Tibial artery (tissue), 4 donors: ENCODE measurements around the gene APMAP.

Experiments used
- DNase-seq, 2 donors: peaks; one replicate each; pipeline ENCODE4 v3.0.0-alpha.2; 2019
- H3K27ac ChIP-seq, 2 donors: fragments of 200-600 bp; sonication (generic) in 1 of 2; 1 replicate in 1 of 2; 2 replicates in 1 of 2; pipeline ENCODE4 v1.5.1; 2018 to 2019; ENCODE audit warnings: mild to moderate bottlenecking in 1 of 2
- H3K27me3 ChIP-seq, 2 donors: fragments of 200-600 bp; sonication (generic) in 1 of 2; one replicate each; pipeline versions ENCODE4 v1.5.1 to v1.6.0; 2016 to 2019
- H3K36me3 ChIP-seq, 3 donors: fragments of 200-600 bp; sonication (generic) in 2 of 3; one replicate each; pipeline ENCODE4 v1.5.1; 2016 to 2019; ENCODE audit warnings: mild to moderate bottlenecking in 2 of 3
- H3K4me1 ChIP-seq, 4 donors: fragments of 200-600 bp; sonication (generic) in 2 of 4; 1 replicate in 3 of 4; 2 replicates in 1 of 4; pipeline ENCODE4 v1.5.1; 2016 to 2019
- H3K4me3 ChIP-seq, 2 donors: fragments of 200-600 bp; sonication (generic) in 1 of 2; 1 replicate in 1 of 2; 2 replicates in 1 of 2; pipeline ENCODE4 v1.5.1; 2018 to 2019; ENCODE audit warnings: mild to moderate bottlenecking in 2 of 2
- H3K9me3 ChIP-seq, 3 donors: fragments of 200-600 bp; sonication (generic) in 1 of 3; one replicate each; pipeline ENCODE4 v1.5.1; 2016 to 2019
- CTCF ChIP-seq, 2 experiments: fragments of 200-600 bp in 1 of 2; fragments of 450-650 bp in 1 of 2; IDR thresholded peaks; one replicate each; pipeline ENCODE4 v1.5.1; 2017 to 2019; ENCODE audit warnings: antibody characterized with exemption in 2 of 2, mild to moderate bottlenecking in 1 of 2, moderate library complexity in 1 of 2
- intact Hi-C: fragments of 100-400 bp; cut with DNase I; formaldehyde crosslinking; loops from one replicate; pipeline ENCODE4 v1.15.0; 2023; ENCODE audit warnings: low total_unique reads

Gene APMAP

GRCh38 chr20:24954151-24954550, 38.4 kb downstream of the APMAP start:
- TF ChIP-seq CTCF (IDR thresholded peaks at IDR 0.05) = no peak
- H3K4me3 ChIP-seq = no peak overlapping the region
- peaks cover 0 to 12% of the 10 kb centered on the region in 2 donors for H3K27me3 ChIP-seq
- no peak for DNase-seq
- no peaks in the 10 kb centered on the region for H3K9me3 ChIP-seq
- peaks cover 0 to 36% (median 19%) of the 10 kb centered on the region in 3 donors for H3K36me3 ChIP-seq
- no peaks in the 10 kb centered on the region for H3K4me1 ChIP-seq
- H3K27ac ChIP-seq = no peak overlapping the region
- intact Hi-C loops = no loop called here

DNA sequence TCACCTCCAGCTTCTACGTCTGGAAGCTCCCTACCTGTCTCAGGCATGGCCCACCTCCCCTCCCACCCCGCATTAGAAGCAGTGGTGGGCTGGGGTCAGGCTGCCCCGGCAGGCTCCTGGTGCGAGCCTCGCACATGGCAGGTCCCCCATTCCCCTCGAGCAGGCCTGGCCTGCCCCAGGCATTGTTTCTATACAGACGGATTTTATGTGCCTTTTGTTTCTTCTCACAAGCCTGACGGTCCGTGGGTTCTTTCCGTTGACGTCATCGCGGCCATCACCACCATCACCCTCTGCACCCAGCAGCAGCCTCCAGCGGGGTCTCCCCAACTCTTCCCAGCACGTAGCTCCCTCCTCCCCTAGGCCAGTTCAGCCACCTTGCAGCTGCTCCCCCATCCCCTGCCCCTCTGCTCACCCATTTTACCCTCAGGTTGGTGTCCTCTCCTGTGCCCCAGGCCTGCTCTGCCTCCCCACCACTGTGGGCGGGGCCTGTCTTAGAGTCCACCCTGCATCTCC, 38.9 kb downstream of the APMAP start:
- Histone ChIP-seq H3K36me3 (peaks cover 0 to 31% (median 16%) of the 10 kb centered on the region in 3 donors), H3K27me3 (peaks cover 0 to 12% of the 10 kb centered on the region in 2 donors), H3K4me3 (no peak overlapping the region), H3K9me3 (no peaks in the 10 kb centered on the region), H3K27ac (no peak overlapping the region), H3K4me1 (no peaks in the 10 kb centered on the region)
- no peak for TF ChIP-seq CTCF (IDR thresholded peaks at IDR 0.05)
- no peak for DNase-seq
- intact Hi-C loops = no loop called here

DNA sequence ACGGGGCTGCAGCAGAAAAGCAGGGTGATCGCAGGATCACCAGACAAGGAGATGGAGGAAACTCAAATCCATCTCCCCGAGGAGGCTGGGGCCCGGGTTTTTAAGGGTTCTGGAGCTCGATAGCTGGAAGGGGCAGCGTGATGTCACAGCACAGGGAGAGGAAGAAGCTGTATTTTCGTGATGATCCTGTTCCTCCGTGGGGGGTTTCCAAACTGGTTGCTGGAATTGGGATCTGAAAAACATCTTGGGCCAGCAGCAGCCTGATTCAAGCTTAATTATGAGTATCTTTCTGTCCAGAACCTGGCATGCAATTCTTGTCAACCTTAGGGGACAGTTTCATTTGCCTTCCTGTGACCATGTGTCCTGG, 39.4 kb downstream of the APMAP start:
- DNase-seq = no peak
- Histone ChIP-seq H3K9me3 (no peaks in the 10 kb centered on the region), H3K4me3 (no peak overlapping the region), H3K36me3 (peaks cover 0 to 26% (median 16%) of the 10 kb centered on the region in 3 donors), H3K27ac (no peak overlapping the region), H3K4me1 (no peaks in the 10 kb centered on the region), H3K27me3 (peaks cover 0 to 12% of the 10 kb centered on the region in 2 donors)
- intact Hi-C loops = no loop called here
- no peak for TF ChIP-seq CTCF (IDR thresholded peaks at IDR 0.05)

DNA sequence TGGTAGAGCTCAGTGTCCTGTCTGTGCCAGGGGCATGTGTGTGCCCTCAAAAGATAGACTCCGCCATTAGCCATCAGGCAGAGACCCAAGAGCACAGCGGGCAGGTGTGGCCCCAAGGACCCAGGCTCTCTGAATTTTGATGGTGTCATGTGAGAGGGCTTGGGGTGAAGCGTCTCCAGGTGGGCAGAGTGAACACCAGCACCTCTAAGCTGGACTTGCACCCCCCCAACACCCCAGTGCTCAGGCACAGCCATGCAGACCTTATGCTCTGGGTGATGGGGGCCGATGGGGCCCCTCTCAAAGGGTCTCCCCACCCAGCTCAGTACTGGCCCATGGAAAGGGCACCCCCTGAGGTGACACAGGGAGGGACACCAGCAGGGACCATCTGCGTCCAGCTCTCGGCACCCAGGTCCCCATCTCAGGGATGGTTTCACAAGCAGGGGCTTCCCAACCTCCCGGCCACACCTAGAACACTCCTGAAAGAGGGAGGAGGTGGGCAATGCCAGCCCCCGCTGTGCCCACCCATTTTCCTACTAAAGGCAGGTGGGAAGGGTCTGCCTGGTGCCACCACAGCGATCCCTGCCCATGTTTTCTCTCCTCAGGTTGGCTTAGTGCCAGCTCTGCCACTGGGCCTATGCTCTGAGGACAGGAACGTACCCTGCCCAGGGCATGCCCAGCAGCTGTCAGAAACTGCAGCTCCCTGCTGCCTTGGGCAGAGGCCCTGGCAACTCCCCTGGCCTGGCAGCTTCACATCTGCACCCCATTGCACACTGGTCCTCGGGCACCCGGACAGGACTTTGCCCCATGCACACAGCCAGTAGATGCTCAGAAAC, 40.0 kb downstream of the APMAP start:
- Histone ChIP-seq H3K4me1 (no peaks in the 10 kb centered on the region), H3K9me3 (no peaks in the 10 kb centered on the region), H3K36me3 (peaks cover 0 to 20% (median 14%) of the 10 kb centered on the region in 3 donors), H3K4me3 (no peak overlapping the region), H3K27me3 (peaks cover 0 to 12% of the 10 kb centered on the region in 2 donors), H3K27ac (no peak overlapping the region)
- no peak for TF ChIP-seq CTCF (IDR thresholded peaks at IDR 0.05)
- no peak for DNase-seq
- intact Hi-C loops = no loop called here

GRCh38 chr20:24951536-24952083, 40.9 kb downstream of the APMAP start:
- DNase-seq = no peak
- Histone ChIP-seq H3K27ac (no peak overlapping the region), H3K4me3 (no peak overlapping the region), H3K36me3 (peaks cover 0 to 11% (median 7%) of the 10 kb centered on the region in 3 donors), H3K9me3 (peaks cover 0 to 9% (median 0%) of the 10 kb centered on the region in 3 donors), H3K27me3 (peaks cover 0 to 12% of the 10 kb centered on the region in 2 donors), H3K4me1 (no peaks in the 10 kb centered on the region)
- intact Hi-C loops = no loop called here
- no peak for TF ChIP-seq CTCF (IDR thresholded peaks at IDR 0.05)
